Fibroblast of lung (primary cell): ENCODE results near the gene CCDC3. TPM values are rescaled to one million over a fixed set of nuclear protein-coding genes. Genes with fewer than 3 reads are reported as not detected.

Source experiments
- DNase-seq, 2 donors: peaks; one replicate each; pipeline versions ENCODE4 v3.0.0 to v3.0.0-alpha.2; 2010; ENCODE audit warnings: low read depth in 2 of 2
- H2AFZ ChIP-seq: 2 replicates; pipeline ENCODE4 v1.5.1; 2012; ENCODE audit warnings: low read length, control low read depth, inconsistent platforms
- H3K27ac ChIP-seq: 2 replicates; pipeline ENCODE4 v1.5.1; 2011; ENCODE audit warnings: low read length, control low read depth; ENCODE audit not compliant: insufficient read depth
- H3K27me3 ChIP-seq: 2 replicates; pipeline ENCODE4 v1.5.1; 2011; ENCODE audit warnings: mild to moderate bottlenecking, low read length; ENCODE audit not compliant: control insufficient read depth, insufficient read depth
- H3K36me3 ChIP-seq: 2 replicates; pipeline ENCODE4 v1.5.1; 2011; ENCODE audit warnings: low read length; ENCODE audit not compliant: control insufficient read depth, insufficient read depth
- H3K4me1 ChIP-seq: 2 replicates; pipeline ENCODE4 v1.5.1; 2011; ENCODE audit warnings: low read length; ENCODE audit not compliant: control insufficient read depth, insufficient read depth; ENCODE audit errors: extremely low read depth
- H3K4me2 ChIP-seq: 2 replicates; pipeline ENCODE4 v1.5.1; 2011; ENCODE audit warnings: low read length, control low read depth; ENCODE audit not compliant: insufficient read depth; ENCODE audit errors: extremely low read depth
- H3K4me3 ChIP-seq, 4 experiments: fragments of 200-600 bp in 1 of 4; sonication (generic) in 1 of 4; replicated peaks in 1 of 4; 2 replicates each; pipeline ENCODE4 v1.5.1; 2011 to 2016; ENCODE audit warnings: low read length in 4 of 4, low read depth in 3 of 4, mild to moderate bottlenecking in 3 of 4, control low read depth in 2 of 4, inconsistent platforms in 1 of 4, mixed read lengths in 1 of 4; ENCODE audit not compliant: insufficient read depth in 1 of 4; ENCODE audit errors: control extremely low read depth in 1 of 4
- H3K79me2 ChIP-seq: 2 replicates; pipeline ENCODE4 v1.5.1; 2012; ENCODE audit warnings: mild to moderate bottlenecking, low read length, inconsistent platforms; ENCODE audit not compliant: control insufficient read depth, insufficient read depth
- H3K9ac ChIP-seq: 2 replicates; pipeline ENCODE4 v1.5.1; 2011; ENCODE audit warnings: mild to moderate bottlenecking, low read length, control low read depth; ENCODE audit not compliant: insufficient read depth
- H3K9me3 ChIP-seq: 2 replicates; pipeline ENCODE4 v1.5.1; 2012; ENCODE audit warnings: low read depth, low read length; ENCODE audit not compliant: control insufficient read depth, insufficient read depth
- H4K20me1 ChIP-seq: 2 replicates; pipeline ENCODE4 v1.5.1; 2011; ENCODE audit warnings: low read length; ENCODE audit not compliant: control insufficient read depth, insufficient read depth; ENCODE audit errors: extremely low read depth
- EZH2 ChIP-seq: IDR thresholded peaks from 2 replicates; pipeline ENCODE4 v1.5.1; 2012; ENCODE audit warnings: low read length, control low read depth, mild to moderate bottlenecking; ENCODE audit errors: missing control alignments
- polyA plus RNA-seq, 2 donors: library from polyadenylated mRNA; depleted of rRNA in 1 of 2; stranded (reverse) in 1 of 2; unstranded in 1 of 2; fragments of >200 nt; gene quantifications; 2 replicates each; pipeline ENCODE4 v1.2.1, GENCODE V29; 2011 to 2012; ENCODE audit warnings: missing spikeins in 1 of 2
- total RNA-seq: library from RNA; depleted of rRNA; stranded (reverse); fragments of >200 nt; gene quantifications from 2 replicates; pipeline ENCODE4 v1.2.1, GENCODE V29; 2014
- TF ChIP-seq, protein P1 (sequence below), 2 donors: IDR thresholded peaks in 1 of 2; conservative IDR thresholded peaks in 1 of 2; 1 replicate in 1 of 2; 2 replicates in 1 of 2; pipeline ENCODE4 v1.5.1; 2011 to 2012; ENCODE audit warnings: low read length in 2 of 2, control low read depth in 1 of 2, inconsistent platforms in 1 of 2, low read depth in 1 of 2, mild to moderate bottlenecking in 1 of 2

Gene CCDC3
- total and polyA plus RNA-seq, 2 donors (not counting 1 experiment from before 2014, with no cell fraction given) = 0.33 to 0.65 TPM

DNA sequence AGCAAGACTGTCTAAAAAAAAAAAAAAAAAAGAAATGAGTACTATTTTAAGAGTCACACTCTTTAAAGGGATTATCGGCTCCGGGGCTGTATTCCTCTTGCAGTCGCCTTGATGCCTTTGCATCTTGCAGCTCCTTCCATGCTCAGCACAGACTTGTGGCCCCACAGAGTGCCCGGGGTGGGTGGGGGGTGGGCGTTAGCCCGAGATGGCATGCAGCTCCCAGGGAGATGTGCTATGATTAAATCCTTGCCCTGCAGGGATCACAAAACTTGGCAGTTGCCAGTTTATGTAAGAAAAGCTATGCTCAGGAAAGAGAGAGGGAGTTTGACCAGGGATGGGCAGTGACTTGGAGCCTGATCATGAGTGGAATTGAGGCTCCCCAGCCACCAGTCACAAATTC lies 81.9 kb downstream of the CCDC3 start:
- no peak overlapping the region for H3K9ac ChIP-seq
- no peak for DNase-seq
- H3K36me3 ChIP-seq = no peaks in the 10 kb centered on the region
- H3K9me3 ChIP-seq = no peaks in the 10 kb centered on the region
- no peak overlapping the region for H2AFZ ChIP-seq
- H3K79me2 ChIP-seq = no peaks in the 10 kb centered on the region
- H3K4me2 ChIP-seq = no peak overlapping the region
- no peak overlapping the region for H3K27ac ChIP-seq
- TF ChIP-seq, protein P1, sequence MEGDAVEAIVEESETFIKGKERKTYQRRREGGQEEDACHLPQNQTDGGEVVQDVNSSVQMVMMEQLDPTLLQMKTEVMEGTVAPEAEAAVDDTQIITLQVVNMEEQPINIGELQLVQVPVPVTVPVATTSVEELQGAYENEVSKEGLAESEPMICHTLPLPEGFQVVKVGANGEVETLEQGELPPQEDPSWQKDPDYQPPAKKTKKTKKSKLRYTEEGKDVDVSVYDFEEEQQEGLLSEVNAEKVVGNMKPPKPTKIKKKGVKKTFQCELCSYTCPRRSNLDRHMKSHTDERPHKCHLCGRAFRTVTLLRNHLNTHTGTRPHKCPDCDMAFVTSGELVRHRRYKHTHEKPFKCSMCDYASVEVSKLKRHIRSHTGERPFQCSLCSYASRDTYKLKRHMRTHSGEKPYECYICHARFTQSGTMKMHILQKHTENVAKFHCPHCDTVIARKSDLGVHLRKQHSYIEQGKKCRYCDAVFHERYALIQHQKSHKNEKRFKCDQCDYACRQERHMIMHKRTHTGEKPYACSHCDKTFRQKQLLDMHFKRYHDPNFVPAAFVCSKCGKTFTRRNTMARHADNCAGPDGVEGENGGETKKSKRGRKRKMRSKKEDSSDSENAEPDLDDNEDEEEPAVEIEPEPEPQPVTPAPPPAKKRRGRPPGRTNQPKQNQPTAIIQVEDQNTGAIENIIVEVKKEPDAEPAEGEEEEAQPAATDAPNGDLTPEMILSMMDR (conservative IDR thresholded peaks at IDR 0.05 in 1 of 2, IDR thresholded peaks at IDR 0.05 in 1 of 2; ENCODE audit: low read depth in 1 of 2, low read length in 2 of 2) = no peak
- no peak for TF ChIP-seq EZH2
- H4K20me1 ChIP-seq = no peaks in the 10 kb centered on the region
- no peaks in the 10 kb centered on the region for H3K4me1 ChIP-seq
- H3K27me3 ChIP-seq = no peaks in the 10 kb centered on the region
- H3K4me3 ChIP-seq = no peak overlapping the region

DNA sequence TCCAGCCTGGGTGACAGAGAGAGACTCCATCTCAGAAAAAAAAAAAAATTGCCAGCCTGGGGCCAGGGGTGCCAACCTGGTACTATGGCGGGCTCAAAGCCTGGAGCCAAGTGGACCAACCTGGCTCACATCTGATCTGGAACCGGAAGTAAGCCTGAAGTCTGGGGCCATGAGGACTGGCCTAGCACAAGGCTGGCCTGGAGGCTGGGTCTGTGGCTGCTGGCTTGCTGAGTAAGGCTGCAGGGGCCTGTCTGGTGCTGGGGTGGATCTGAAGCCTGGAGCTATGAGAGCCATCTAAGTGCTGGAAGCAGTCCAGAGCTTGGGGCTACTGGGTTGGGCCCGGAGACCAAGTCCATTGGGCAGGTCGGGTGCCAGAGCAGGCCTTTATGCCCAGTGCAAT lies 84.9 kb downstream of the CCDC3 start:
- Histone ChIP-seq H3K36me3 (no peaks in the 10 kb centered on the region), H3K27me3 (no peaks in the 10 kb centered on the region), H3K4me3 (no peak overlapping the region), H3K4me2 (no peak overlapping the region), H3K79me2 (no peaks in the 10 kb centered on the region), H3K9ac (no peak overlapping the region), H4K20me1 (no peaks in the 10 kb centered on the region), H3K4me1 (no peaks in the 10 kb centered on the region), H3K9me3 (no peaks in the 10 kb centered on the region), H2AFZ (no peak overlapping the region), H3K27ac (no peak overlapping the region)
- DNase-seq = no peak
- no peak for TF ChIP-seq EZH2
- TF ChIP-seq, protein P1 (conservative IDR thresholded peaks at IDR 0.05 in 1 of 2, IDR thresholded peaks at IDR 0.05 in 1 of 2; ENCODE audit: low read depth in 1 of 2, low read length in 2 of 2) = no peak

DNA sequence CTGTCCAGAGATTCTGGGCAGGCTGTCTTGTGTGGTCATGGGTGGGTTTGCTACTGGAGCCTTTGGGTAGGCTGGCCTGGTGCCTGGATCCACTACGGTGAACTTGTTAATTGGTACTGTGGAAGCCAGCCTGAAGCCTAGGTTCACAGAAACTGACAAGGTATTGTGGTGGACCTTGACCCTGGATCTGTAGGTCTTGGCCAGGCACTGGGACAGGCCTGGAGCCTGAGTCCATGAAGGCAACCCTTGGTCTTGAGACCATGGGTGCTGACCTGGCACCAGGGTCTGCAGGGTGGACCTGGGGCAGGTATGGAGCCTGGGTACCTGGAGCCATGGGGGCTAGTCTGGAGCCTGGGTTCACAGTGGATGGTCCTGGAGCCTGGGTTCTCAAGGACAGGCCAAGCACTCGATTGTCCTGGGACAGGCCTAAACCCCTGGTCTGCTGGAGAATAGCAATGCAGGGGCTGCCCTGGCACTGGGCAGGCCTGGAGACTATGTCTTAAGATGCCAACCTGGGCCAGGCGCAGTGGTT lies 85.8 kb downstream of the CCDC3 start:
- no peak for DNase-seq
- H3K79me2 ChIP-seq = no peaks in the 10 kb centered on the region
- TF ChIP-seq EZH2 = no peak
- TF ChIP-seq, protein P1 (conservative IDR thresholded peaks at IDR 0.05 in 1 of 2, IDR thresholded peaks at IDR 0.05 in 1 of 2; ENCODE audit: low read depth in 1 of 2, low read length in 2 of 2) = no peak
- H3K4me3 ChIP-seq = no peak overlapping the region
- H3K9me3 ChIP-seq = no peaks in the 10 kb centered on the region
- no peak overlapping the region for H3K9ac ChIP-seq
- no peak overlapping the region for H3K4me2 ChIP-seq
- H3K27me3 ChIP-seq = no peaks in the 10 kb centered on the region
- no peak overlapping the region for H3K27ac ChIP-seq
- H3K36me3 ChIP-seq = no peaks in the 10 kb centered on the region
- H4K20me1 ChIP-seq = no peaks in the 10 kb centered on the region
- no peaks in the 10 kb centered on the region for H3K4me1 ChIP-seq
- H2AFZ ChIP-seq = no peak overlapping the region
